SK-N-SH treated with all-trans-retinoic acid at 6 μM for 48 hours (cell line): ENCODE measurements around the gene TNFRSF17.
"Not testable (repeated sequence)": the region's sequence is repeated elsewhere in the genome, so short reads cannot be mapped to it uniquely, and the experiment has no call there.

Experiments
- OSR1 ChIP-seq: fragments of 250-450 bp; sonication (Bioruptor Pico); IDR thresholded peaks from 2 replicates; pipeline ENCODE4 v1.8.0; 2022; ENCODE audit warnings: moderate library complexity, mild to moderate bottlenecking, inconsistent platforms
- ZNF565 ChIP-seq: fragments of 450-650 bp; formaldehyde crosslinking; conservative IDR thresholded peaks from 2 replicates; pipeline ENCODE4 v1.5.0; 2020; ENCODE audit warnings: low read depth, mild to moderate bottlenecking, moderate library complexity

- not testable (repeated sequence) for TF ChIP-seq OSR1, ZNF565 (CRISPR knock-in tag)
These were observed 11.4 kb upstream of the TNFRSF17 start for GRCh38 chr16:11953576-11953975.
